HG03342 (cell line): ENCODE measurements around the gene INO80B.

Experiments
- ATAC-seq: cut with Tn5 transposase; IDR thresholded peaks from one replicate; pipeline ENCODE4 v1.9.1; 2021; ENCODE audit warnings: mild to moderate bottlenecking, moderate library complexity; ENCODE audit not compliant: unreplicated experiment

Gene INO80B

GRCh38 chr2:74500578-74500946 lies 45.7 kb downstream of the INO80B start:
- no peak for ATAC-seq

- no peak for ATAC-seq
Observed at GRCh38 chr2:74501335-74502071, 46.6 kb downstream of the INO80B start.

- no peak for ATAC-seq
Observed at GRCh38 chr2:74502147-74502719, 47.3 kb downstream of the INO80B start.

- ATAC-seq = peak; percentile 30
Observed at GRCh38 chr2:74502720-74503505, 48.0 kb downstream of the INO80B start.

GRCh38 chr2:74503506-74504475 lies 48.9 kb downstream of the INO80B start:
- no peak for ATAC-seq

- ATAC-seq = no peak
Observed at GRCh38 chr2:74504591-74504990, 49.7 kb downstream of the INO80B start.

- ATAC-seq = no peak
Observed at GRCh38 chr2:74505448-74506246, 50.8 kb downstream of the INO80B start.

- peak; percentile 88 for ATAC-seq
Observed at GRCh38 chr2:74507145-74507925, 52.4 kb downstream of the INO80B start, which contains the start of gene PCGF1. Gene PCGF1 (minus strand): TSS chr2:74507695. CDS start chr2:74507668, 27 bp downstream.
